Smooth muscle cell (in vitro differentiated cells): ENCODE measurements around the gene CACNA2D4. TPM values are rescaled to one million over a fixed set of nuclear protein-coding genes. Genes with fewer than 3 reads are reported as not detected.

Experiments
- DNase-seq: peaks from one replicate; lab custom pipeline; 2025; ENCODE audit not compliant: unreplicated experiment; lab: John Stamatoyannopoulos, UW
- H2AFZ ChIP-seq: fragments of 200-600 bp; sonication (generic); 2 replicates; pipeline ENCODE4 v1.6.0; 2016; ENCODE audit warnings: antibody characterized with exemption, low read depth, mild to moderate bottlenecking
- H3F3A ChIP-seq: fragments of 200-600 bp; sonication (generic); 2 replicates; pipeline ENCODE4 v1.6.0; 2017; ENCODE audit warnings: antibody characterized with exemption, low read depth
- H3K27ac ChIP-seq: fragments of 200-600 bp; sonication (generic); 2 replicates; pipeline ENCODE4 v1.5.1; 2016; ENCODE audit warnings: low read depth, mild to moderate bottlenecking
- H3K27me3 ChIP-seq: fragments of 200-600 bp; sonication (generic); 2 replicates; pipeline ENCODE4 v1.6.1; 2016; ENCODE audit warnings: low read depth, mild to moderate bottlenecking
- H3K36me3 ChIP-seq: fragments of 200-600 bp; sonication (generic); 2 replicates; pipeline ENCODE4 v1.5.1; 2016; ENCODE audit warnings: low read depth
- H3K4me1 ChIP-seq: fragments of 200-600 bp; sonication (generic); 2 replicates; pipeline ENCODE4 v1.5.1; 2016; ENCODE audit warnings: low read depth
- H3K4me2 ChIP-seq: fragments of 200-600 bp; sonication (generic); 2 replicates; pipeline ENCODE4 v1.6.0; 2016; ENCODE audit warnings: mild to moderate bottlenecking
- H3K4me3 ChIP-seq: fragments of 200-600 bp; sonication (generic); 2 replicates; pipeline ENCODE4 v1.5.1; 2016; ENCODE audit warnings: mild to moderate bottlenecking
- H3K79me2 ChIP-seq: fragments of 200-600 bp; sonication (generic); 2 replicates; pipeline ENCODE4 v1.6.0; 2016; ENCODE audit warnings: low read depth, mild to moderate bottlenecking
- H3K9ac ChIP-seq: fragments of 200-600 bp; sonication (generic); 2 replicates; pipeline ENCODE4 v1.6.0; 2016; ENCODE audit warnings: low read depth
- H3K9me3 ChIP-seq: fragments of 200-600 bp; sonication (generic); replicated peaks from 2 replicates; pipeline ENCODE4 v1.5.1; 2016; ENCODE audit warnings: low read depth
- H4K20me1 ChIP-seq: fragments of 200-600 bp; sonication (generic); 2 replicates; pipeline ENCODE4 v1.6.0; 2016; ENCODE audit warnings: low read depth
- WGBS: methylation state at CpG from one replicate; pipeline ENCODE4 v1.1.7; 2016; ENCODE audit warnings: low lambda C conversion rate; 5-methylcytosine and 5-hydroxymethylcytosine counted together
- polyA plus RNA-seq: library from polyadenylated mRNA; unstranded; fragments of >200 nt; fragmentation: Nextera tagmentation; extraction: Ambion mirVana; gene quantifications from 2 replicates; pipeline ENCODE4 v1.2.1, GENCODE V29; 2016
- total RNA-seq: library from RNA; depleted of rRNA; stranded (reverse); fragments of >200 nt; gene quantifications from 2 replicates; pipeline ENCODE4 v1.2.3, GENCODE V29; 2014
- TF ChIP-seq, protein P1 (sequence below): fragments of 200-600 bp; sonication (generic); IDR thresholded peaks from 2 replicates; pipeline ENCODE4 v1.5.1; 2017; ENCODE audit warnings: borderline replicate concordance, mild to moderate bottlenecking, antibody characterized with exemption; ENCODE audit not compliant: insufficient read depth, poor library complexity, severe bottlenecking

Gene CACNA2D4
- total and polyA plus RNA-seq, 2 experiments from 2014 or later = 0.98 TPM; not detected in 1

GRCh38 chr12:1882405-1882804, 36.0 kb downstream of the CACNA2D4 start:
- H2AFZ ChIP-seq = no peak overlapping the region
- H3K9ac ChIP-seq = no peak overlapping the region
- TF ChIP-seq, protein P1, sequence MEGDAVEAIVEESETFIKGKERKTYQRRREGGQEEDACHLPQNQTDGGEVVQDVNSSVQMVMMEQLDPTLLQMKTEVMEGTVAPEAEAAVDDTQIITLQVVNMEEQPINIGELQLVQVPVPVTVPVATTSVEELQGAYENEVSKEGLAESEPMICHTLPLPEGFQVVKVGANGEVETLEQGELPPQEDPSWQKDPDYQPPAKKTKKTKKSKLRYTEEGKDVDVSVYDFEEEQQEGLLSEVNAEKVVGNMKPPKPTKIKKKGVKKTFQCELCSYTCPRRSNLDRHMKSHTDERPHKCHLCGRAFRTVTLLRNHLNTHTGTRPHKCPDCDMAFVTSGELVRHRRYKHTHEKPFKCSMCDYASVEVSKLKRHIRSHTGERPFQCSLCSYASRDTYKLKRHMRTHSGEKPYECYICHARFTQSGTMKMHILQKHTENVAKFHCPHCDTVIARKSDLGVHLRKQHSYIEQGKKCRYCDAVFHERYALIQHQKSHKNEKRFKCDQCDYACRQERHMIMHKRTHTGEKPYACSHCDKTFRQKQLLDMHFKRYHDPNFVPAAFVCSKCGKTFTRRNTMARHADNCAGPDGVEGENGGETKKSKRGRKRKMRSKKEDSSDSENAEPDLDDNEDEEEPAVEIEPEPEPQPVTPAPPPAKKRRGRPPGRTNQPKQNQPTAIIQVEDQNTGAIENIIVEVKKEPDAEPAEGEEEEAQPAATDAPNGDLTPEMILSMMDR = no peak
- no peaks in the 10 kb centered on the region for H3K9me3 ChIP-seq
- no peaks in the 10 kb centered on the region for H3F3A ChIP-seq
- no peaks in the 10 kb centered on the region for H3K27me3 ChIP-seq
- no peak overlapping the region for H3K4me2 ChIP-seq
- H3K79me2 ChIP-seq = no peaks in the 10 kb centered on the region
- H3K27ac ChIP-seq = no peak overlapping the region
- no peaks in the 10 kb centered on the region for H3K4me1 ChIP-seq
- WGBS = 92% methylated on average over 6 of the region's 8 CpGs
- DNase-seq = no peak
- H3K36me3 ChIP-seq = no peaks in the 10 kb centered on the region
- no peaks in the 10 kb centered on the region for H4K20me1 ChIP-seq
- no peak overlapping the region for H3K4me3 ChIP-seq

DNA sequence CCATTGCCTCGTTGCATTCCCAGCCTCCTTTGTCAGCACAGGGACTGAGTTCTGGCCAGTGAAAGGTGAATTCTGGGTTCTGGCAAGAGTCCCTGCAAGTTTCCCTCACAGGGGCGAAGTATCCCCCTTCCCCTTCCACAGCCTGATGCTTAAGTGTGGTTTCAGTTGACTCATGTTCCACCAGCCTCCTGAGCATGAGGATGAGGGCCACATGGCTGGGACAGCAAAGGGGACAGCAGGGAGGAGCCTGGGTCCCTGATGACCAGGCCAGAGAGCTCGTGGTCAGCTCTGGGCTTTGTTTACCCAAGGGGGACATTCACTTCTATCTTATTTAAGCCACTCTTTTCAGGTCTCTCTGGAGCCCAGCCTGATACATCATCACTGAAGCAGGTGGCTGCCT, 36.5 kb downstream of the CACNA2D4 start:
- DNase-seq = no peak

DNA sequence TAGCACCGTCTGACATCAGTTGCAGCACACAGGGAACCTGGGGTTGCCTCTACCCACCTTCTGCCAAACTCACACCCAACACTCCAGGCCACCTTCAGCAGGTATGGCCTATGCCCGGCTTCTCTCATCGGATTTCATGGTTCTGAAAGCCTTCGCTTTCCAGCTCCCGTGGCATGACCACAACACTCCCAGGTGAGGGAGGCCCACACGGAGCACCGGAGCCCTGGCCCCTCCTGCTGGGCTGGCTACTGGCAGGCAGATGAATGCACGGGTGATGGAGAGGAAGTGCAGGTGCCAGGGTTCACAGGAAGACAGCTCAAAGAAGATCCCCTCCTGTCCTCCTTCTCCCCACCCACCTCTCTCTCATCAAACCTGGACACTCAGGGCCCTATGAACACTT, 37.2 kb downstream of the CACNA2D4 start:
- Histone ChIP-seq H3K9me3 (no peaks in the 10 kb centered on the region), H3K27me3 (no peaks in the 10 kb centered on the region), H3K27ac (no peak overlapping the region), H3K36me3 (no peaks in the 10 kb centered on the region), H3K79me2 (no peaks in the 10 kb centered on the region), H3K9ac (no peak overlapping the region), H4K20me1 (no peaks in the 10 kb centered on the region), H3K4me3 (no peak overlapping the region), H3K4me2 (no peak overlapping the region), H3K4me1 (no peaks in the 10 kb centered on the region), H2AFZ (no peak overlapping the region), H3F3A (no peaks in the 10 kb centered on the region)
- no peak for DNase-seq
- TF ChIP-seq, protein P1 = no peak
- WGBS = 91% methylated on average over 8 of the region's 8 CpGs

More for the DNA sequence above, 36.5 kb downstream of the CACNA2D4 start:
- no peak overlapping the region for H3K9ac ChIP-seq
- H4K20me1 ChIP-seq = no peaks in the 10 kb centered on the region
- no peak overlapping the region for H2AFZ ChIP-seq
- no peaks in the 10 kb centered on the region for H3F3A ChIP-seq
- no peak overlapping the region for H3K4me3 ChIP-seq
- WGBS = 85% methylated on average over 3 of the region's 3 CpGs
- H3K27me3 ChIP-seq = no peaks in the 10 kb centered on the region
- H3K4me2 ChIP-seq = no peak overlapping the region
- H3K79me2 ChIP-seq = no peaks in the 10 kb centered on the region
- no peaks in the 10 kb centered on the region for H3K36me3 ChIP-seq
- TF ChIP-seq, protein P1 = no peak
- no peak overlapping the region for H3K27ac ChIP-seq
- no peaks in the 10 kb centered on the region for H3K9me3 ChIP-seq
- H3K4me1 ChIP-seq = no peaks in the 10 kb centered on the region

DNA sequence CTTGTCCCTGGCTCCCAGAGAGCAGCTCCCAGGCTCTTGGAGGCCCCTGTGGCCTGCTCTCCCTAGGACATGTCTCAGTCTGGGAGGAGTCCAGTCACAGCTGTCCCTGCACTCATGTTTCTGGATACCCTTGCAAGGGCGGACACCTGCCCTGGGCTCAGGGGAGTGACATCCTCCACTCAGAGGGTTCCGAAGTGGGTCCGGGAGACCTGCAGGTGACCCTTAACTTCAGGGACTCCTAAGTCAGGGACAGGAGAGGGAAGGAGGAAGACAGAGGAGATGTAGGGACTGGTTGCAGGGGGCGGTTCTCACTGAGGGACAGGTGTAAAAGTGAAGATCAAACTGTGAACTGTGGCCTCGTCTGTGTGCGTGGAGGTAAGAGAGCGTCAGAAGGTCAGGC, 37.6 kb downstream of the CACNA2D4 start:
- H3K27me3 ChIP-seq = peaks cover 2% of the 10 kb centered on the region
- H3F3A ChIP-seq = no peaks in the 10 kb centered on the region
- no peaks in the 10 kb centered on the region for H4K20me1 ChIP-seq
- H3K4me3 ChIP-seq = no peak overlapping the region
- H2AFZ ChIP-seq = no peak overlapping the region
- no peak overlapping the region for H3K9ac ChIP-seq
- TF ChIP-seq, protein P1 = no peak
- WGBS = 98% methylated on average over 7 of the region's 7 CpGs
- no peak overlapping the region for H3K27ac ChIP-seq
- H3K4me2 ChIP-seq = no peak overlapping the region
- no peak for DNase-seq
- H3K36me3 ChIP-seq = no peaks in the 10 kb centered on the region
- no peaks in the 10 kb centered on the region for H3K9me3 ChIP-seq
- no peaks in the 10 kb centered on the region for H3K79me2 ChIP-seq
- H3K4me1 ChIP-seq = no peaks in the 10 kb centered on the region
